GM23338 (cell line): ENCODE measurements around the gene SLC25A42. TPM values are rescaled to one million over a fixed set of nuclear protein-coding genes. Genes with fewer than 3 reads are reported as not detected.

ENCODE experiments used
- ATAC-seq: fragments of 200-7000 bp; cut with Tn5 transposase; 3 replicates; pipeline ENCODE4 v1.9.1; 2020
- DNase-seq: peaks from one replicate; pipeline ENCODE4 v3.0.0-alpha.2; 2015; ENCODE audit warnings: low spot score
- H2AFZ ChIP-seq: fragments of 200-600 bp; sonication (generic); 2 replicates; pipeline ENCODE4 v1.8.0; 2016; ENCODE audit warnings: antibody characterized with exemption, mild to moderate bottlenecking, moderate library complexity
- H3F3A ChIP-seq: fragments of 200-600 bp; sonication (generic); replicated peaks from 2 replicates; pipeline ENCODE4 v1.8.0; 2017; ENCODE audit warnings: antibody characterized with exemption, mixed run types, low read depth
- H3K27ac ChIP-seq: fragments of 200-600 bp; sonication (generic); 2 replicates; pipeline ENCODE4 v1.6.1; 2016; ENCODE audit warnings: low read depth
- H3K27me3 ChIP-seq: fragments of 200-600 bp; sonication (generic); 2 replicates; pipeline ENCODE4 v1.8.0; 2016; ENCODE audit warnings: mild to moderate bottlenecking, mixed run types, moderate library complexity; ENCODE audit not compliant: insufficient read depth
- H3K36me3 ChIP-seq: fragments of 200-600 bp; sonication (generic); 2 replicates; pipeline ENCODE4 v1.8.0; 2016; ENCODE audit warnings: mild to moderate bottlenecking; ENCODE audit not compliant: insufficient read depth
- H3K4me1 ChIP-seq: fragments of 200-600 bp; sonication (generic); 2 replicates; pipeline ENCODE4 v1.8.0; 2016; ENCODE audit warnings: mild to moderate bottlenecking, moderate library complexity; ENCODE audit not compliant: insufficient read depth
- H3K4me2 ChIP-seq: fragments of 200-600 bp; sonication (generic); 2 replicates; pipeline ENCODE4 v1.7.1; 2017; ENCODE audit warnings: mixed run types
- H3K4me3 ChIP-seq: fragments of 200-600 bp; sonication (generic); 2 replicates; pipeline ENCODE4 v1.6.1; 2016; ENCODE audit warnings: mixed run types
- H3K79me2 ChIP-seq: fragments of 200-600 bp; sonication (generic); replicated peaks from 2 replicates; pipeline ENCODE4 v1.8.0; 2017; ENCODE audit warnings: mild to moderate bottlenecking; ENCODE audit not compliant: insufficient read depth
- H3K9me2 ChIP-seq: fragments of 200-600 bp; sonication (generic); 2 replicates; pipeline ENCODE4 v1.8.0; 2017; ENCODE audit not compliant: insufficient read depth
- H4K20me1 ChIP-seq: fragments of 200-600 bp; sonication (generic); replicated peaks from 2 replicates; pipeline ENCODE4 v1.8.0; 2017; ENCODE audit warnings: mild to moderate bottlenecking; ENCODE audit not compliant: insufficient read depth
- H3K27ac Mint-ChIP-seq: 2 replicates; pipeline ENCODE4 v1.8.0; 2020; ENCODE audit warnings: inconsistent platforms, mild to moderate bottlenecking, moderate library complexity, mixed read lengths
- H3K27me3 Mint-ChIP-seq: 3 replicates; pipeline ENCODE4 v1.8.0; 2022; ENCODE audit warnings: low read depth, mild to moderate bottlenecking, moderate library complexity, mixed read lengths, inconsistent platforms; ENCODE audit not compliant: insufficient read depth, poor library complexity
- H3K36me3 Mint-ChIP-seq: 3 replicates; pipeline ENCODE4 v1.8.0; 2021; ENCODE audit warnings: low read depth, mild to moderate bottlenecking, inconsistent platforms, moderate library complexity, mixed read lengths
- H3K4me1 Mint-ChIP-seq: 3 replicates; pipeline ENCODE4 v1.8.0; 2020; ENCODE audit warnings: mild to moderate bottlenecking, inconsistent platforms, mixed read lengths
- H3K4me3 Mint-ChIP-seq: 3 replicates; pipeline ENCODE4 v1.8.0; 2021; ENCODE audit warnings: moderate library complexity, mild to moderate bottlenecking, inconsistent platforms, mixed read lengths
- H3K9me3 Mint-ChIP-seq: 3 replicates; pipeline ENCODE4 v1.8.0; 2020; ENCODE audit warnings: moderate library complexity, mild to moderate bottlenecking, inconsistent platforms, mixed read lengths
- CREB1 ChIP-seq: fragments of 250-450 bp; sonication (Bioruptor Pico); IDR thresholded peaks from 2 replicates; pipeline ENCODE4 v1.5.0; 2020; ENCODE audit warnings: low read depth, mild to moderate bottlenecking, moderate library complexity
- CTCF ChIP-seq, 2 experiments: fragments of 200-600 bp in 1 of 2; sonication (generic) in 1 of 2; conservative IDR thresholded peaks; 2 replicates each; pipeline versions ENCODE4 v1.5.1 to v1.6.1; 2016 to 2017; ENCODE audit warnings: antibody characterized with exemption in 2 of 2, low read depth in 2 of 2, mild to moderate bottlenecking in 2 of 2, moderate library complexity in 1 of 2
- ETS1 ChIP-seq: IDR thresholded peaks from 2 replicates; pipeline ENCODE4 v1.6.1; 2016; ENCODE audit warnings: antibody characterized with exemption
- EZH2 ChIP-seq: fragments of 200-600 bp; sonication (generic); IDR thresholded peaks from one replicate; pipeline ENCODE4 v1.8.0; 2017; ENCODE audit warnings: antibody characterized with exemption, mild to moderate bottlenecking, low read depth; ENCODE audit not compliant: unreplicated experiment
- EZH2phosphoT487 ChIP-seq: fragments of 200-600 bp; sonication (generic); IDR thresholded peaks from one replicate; pipeline ENCODE4 v1.8.1; 2018; ENCODE audit warnings: antibody characterized with exemption; ENCODE audit not compliant: unreplicated experiment
- JUNB ChIP-seq: IDR thresholded peaks from one replicate; pipeline ENCODE4 v1.6.1; 2016; ENCODE audit warnings: antibody characterized with exemption; ENCODE audit not compliant: unreplicated experiment
- REST ChIP-seq: IDR thresholded peaks from one replicate; pipeline ENCODE4 v1.6.1; 2018; ENCODE audit warnings: antibody characterized with exemption; ENCODE audit not compliant: unreplicated experiment
- ZNF114 ChIP-seq: fragments of 250-450 bp; sonication (Bioruptor Pico); IDR thresholded peaks from 2 replicates; pipeline ENCODE4 v1.5.0; 2020; ENCODE audit warnings: mild to moderate bottlenecking, moderate library complexity
- polyA plus RNA-seq: library from polyadenylated mRNA; unstranded; fragments of >200 nt; fragmentation: Nextera tagmentation; extraction: Ambion mirVana; gene quantifications from 2 replicates; pipeline ENCODE4 v1.2.1, GENCODE V29; 2016
- total RNA-seq: library from RNA; depleted of rRNA; stranded (reverse); fragments of >200 nt; shearing (Covaris generic); gene quantifications from 2 replicates; pipeline ENCODE4 v1.2.3, GENCODE V29; 2014

Gene SLC25A42
- total and polyA plus RNA-seq, 2 experiments from 2014 or later, result 7.3 to 7.6 TPM

GRCh38 chr19:19115954-19116353, 52.2 kb downstream of the SLC25A42 start:
- peaks cover 20% of the 10 kb centered on the region for H3K4me1 Mint-ChIP-seq

GRCh38 chr19:19119325-19120237, 55.8 kb downstream of the SLC25A42 start:
- no peak overlapping the region for H3K27ac ChIP-seq
- peaks cover under 1% of the 10 kb centered on the region; the same call in 1 of the 2 replicates for H4K20me1 ChIP-seq
- H3K36me3 ChIP-seq, result peaks cover 9% of the 10 kb centered on the region; the same call in 1 of the 2 replicates
- H3K9me2 ChIP-seq, result no peaks in the 10 kb centered on the region
- no peaks in the 10 kb centered on the region for H3K79me2 ChIP-seq
- Mint-ChIP-seq H3K36me3 (peaks cover 35% of the 10 kb centered on the region), H3K27ac (no peak overlapping the region), H3K9me3 (peaks cover 13% of the 10 kb centered on the region), H3K4me1 (no peaks in the 10 kb centered on the region; the same call in 2 of the 3 replicates), H3K4me3 (no peak overlapping the region), H3K27me3 (peaks cover 4% of the 10 kb centered on the region)
- 0 out of 2 replicates have a peak overlapping the region, but pooled peaks have one; percentile 36 for H3K4me3 ChIP-seq
- no peak overlapping the region; the same call in 1 of the 2 replicates for H3K4me2 ChIP-seq
- no peaks in the 10 kb centered on the region for H3K27me3 ChIP-seq
- 0 out of 2 replicates have a peak, but pooled peaks cover 8% of the 10 kb centered on the region for H3F3A ChIP-seq
- no peak for DNase-seq
- ATAC-seq, result no peak
- no peak overlapping the region for H2AFZ ChIP-seq
- H3K4me1 ChIP-seq, result peaks cover 9% of the 10 kb centered on the region; the same call in 1 of the 2 replicates
- TF ChIP-seq ZNF114 (CRISPR knock-in tag) (no peak), REST (no peak), CREB1 (CRISPR knock-in tag) (no peak), JUNB (no peak), EZH2phosphoT487 (no peak), ETS1 (no peak)

More at GRCh38 chr19:19115954-19116353, 52.2 kb downstream of the SLC25A42 start:
- Histone ChIP-seq H3K27ac (no peak overlapping the region), H3F3A (peaks cover 13% of the 10 kb centered on the region; the same call in 1 of the 2 replicates), H3K4me2 (no peak overlapping the region), H3K27me3 (peaks cover 3% of the 10 kb centered on the region; the same call in 1 of the 2 replicates), H3K79me2 (no peaks in the 10 kb centered on the region), H3K36me3 (no peaks in the 10 kb centered on the region), H4K20me1 (no peaks in the 10 kb centered on the region), H3K4me1 (peaks cover 18% of the 10 kb centered on the region), H2AFZ (no peak overlapping the region), H3K9me2 (no peaks in the 10 kb centered on the region), H3K4me3 (no peak overlapping the region)
- Mint-ChIP-seq H3K36me3 (peaks cover 13% of the 10 kb centered on the region), H3K4me3 (no peak overlapping the region; the same call in 2 of the 3 replicates), H3K27me3 (peaks cover 15% of the 10 kb centered on the region), H3K27ac (no peak overlapping the region), H3K9me3 (no peaks in the 10 kb centered on the region)
- peak; percentile 16 for ATAC-seq
- TF ChIP-seq EZH2, result no peak
- TF ChIP-seq CTCF (conservative IDR thresholded peaks at IDR 0.05; ENCODE audit: low read depth in 2 of 2), result peak; percentile 84 to 86
- peak; percentile 89 for DNase-seq
